K562 (cell line): ENCODE measurements around the gene ZNF593OS. TPM values are rescaled to one million over a fixed set of nuclear protein-coding genes. Genes with fewer than 3 reads are reported as not detected.
A peak's percentile ranks its signal among the peaks of the same experiment; 100 is the strongest.

Source experiments
- AFF4 ChIP-seq: sonication (generic); formaldehyde crosslinking; IDR thresholded peaks from 2 replicates; pipeline ENCODE4 v1.8.0; 2023; ENCODE audit warnings: mild to moderate bottlenecking, missing genetic modification reagents
- EP300 ChIP-seq: IDR thresholded peaks from 2 replicates; pipeline ENCODE4 v1.6.1; 2012; ENCODE audit warnings: low read length, improper control_type of control experiment
- GTF2A2 ChIP-seq: IDR thresholded peaks from 2 replicates; pipeline ENCODE4 v1.6.1; 2016; ENCODE audit warnings: mild to moderate bottlenecking, missing genetic modification characterization, missing compliant biosample characterization
- MITF ChIP-seq: IDR thresholded peaks from 2 replicates; pipeline ENCODE4 v1.6.1; 2014; ENCODE audit warnings: antibody characterized with exemption
- PHTF2 ChIP-seq: fragments of 250-450 bp; sonication (Bioruptor Pico); IDR thresholded peaks from 2 replicates; pipeline ENCODE4 v1.5.0; 2021; ENCODE audit warnings: mild to moderate bottlenecking
- RNF219 ChIP-seq: fragments of 250-450 bp; sonication (Bioruptor Pico); IDR thresholded peaks from 2 replicates; pipeline ENCODE4 v1.5.0; 2022; ENCODE audit warnings: mild to moderate bottlenecking
- SMAD3 ChIP-seq: fragments of 450-650 bp; formaldehyde crosslinking; conservative IDR thresholded peaks from 2 replicates; pipeline ENCODE4 v1.4.0; 2020; ENCODE audit warnings: mild to moderate bottlenecking
- TBL1XR1 ChIP-seq, 2 experiments: IDR thresholded peaks; 2 replicates each; pipeline ENCODE4 v1.6.1; 2012; ENCODE audit warnings: improper control_type of control experiment in 2 of 2, low read length in 2 of 2, mild to moderate bottlenecking in 1 of 2
- XRCC5 ChIP-seq: fragments of 200-400 bp; formaldehyde crosslinking; IDR thresholded peaks from 2 replicates; pipeline ENCODE4 v1.6.1; 2017; ENCODE audit warnings: low read depth, mild to moderate bottlenecking, low read length
- ZHX1 ChIP-seq: fragments of 150-350 bp; conservative IDR thresholded peaks from 2 replicates; pipeline ENCODE4 v1.6.1; 2014; ENCODE audit warnings: low read length
- ZNF239 ChIP-seq: fragments of 250-450 bp; sonication (Bioruptor Pico); IDR thresholded peaks from 2 replicates; pipeline ENCODE4 v1.4.0; 2020; ENCODE audit warnings: mild to moderate bottlenecking
- ZNF639 ChIP-seq, 2 experiments: fragments of 200-800 bp in 1 of 2; sonication (Bioruptor generic) in 1 of 2; sonication (generic) in 1 of 2; formaldehyde crosslinking in 1 of 2; IDR thresholded peaks in 1 of 2; conservative IDR thresholded peaks in 1 of 2; 2 replicates each; pipeline versions ENCODE4 v1.5.0 to v1.6.1; 2016 to 2020; ENCODE audit warnings: missing compliant biosample characterization in 1 of 2, missing genetic modification characterization in 1 of 2, missing genetic modification reagents in 1 of 2
- ZNF695 ChIP-seq: fragments of 450-650 bp; formaldehyde crosslinking; IDR thresholded peaks from 2 replicates; pipeline ENCODE4 v1.4.0; 2020; ENCODE audit warnings: mild to moderate bottlenecking, moderate library complexity
- polyA plus RNA-seq, 8 experiments: library from polyadenylated mRNA; depleted of rRNA in 4 of 8; stranded (reverse) in 5 of 8; unstranded in 3 of 8; fragments of >200 nt; fragmentation: Nextera tagmentation in 2 of 8; fragmentation: Illumina TruSeq in 1 of 8; extraction: Ambion mirVana in 2 of 8; extraction: Trizol in 1 of 8; gene quantifications; 2 replicates each; pipeline versions ENCODE4 v1.2.1 to v1.2.3, GENCODE V29; 2011 to 2014; ENCODE audit warnings: inconsistent platforms in 1 of 8, missing spikeins in 1 of 8
- total RNA-seq, 7 experiments: library from RNA; depleted of rRNA in 6 of 7; stranded (reverse); fragments of >200 nt in 6 of 7; fragmentation: Illumina TruSeq in 2 of 7; extraction: Trizol in 2 of 7; gene quantifications; 2 replicates each; pipeline versions ENCODE4 v1.2.1 to v1.2.3, GENCODE V29; 2011 to 2021; ENCODE audit warnings: low replicate concordance in 1 of 7

ZNF593OS gene
- total and polyA plus RNA-seq, 9 of the 15 experiments (the other 6 are each of a cell fraction or from before 2014, with no cell fraction given) = 0.24 to 0.27 TPM; not detected in 7

GRCh38 chr1:26124418-26125331 lies 47.0 kb downstream of the ZNF593OS start (continued):
- TF ChIP-seq ZNF639 (CRISPR knock-in tag; conservative IDR thresholded peaks at IDR 0.05 in 1 of 2, IDR thresholded peaks at IDR 0.05 in 1 of 2) (no peak; a peak in 1 of 4 replicates), EP300 (no peak), TBL1XR1 (IDR thresholded peaks at IDR 0.05; ENCODE audit: low read length in 2 of 2) (no peak), SMAD3 (CRISPR knock-in tag) (peak; percentile 88), ZHX1 (no peak), ZNF239 (CRISPR knock-in tag) (peak; percentile 47), GTF2A2 (tag) (peak; percentile 74), ZNF695 (no peak), XRCC5 (no peak), AFF4 (CRISPR knock-in tag) (no peak), RNF219 (no peak), PHTF2 (no peak), MITF (no peak)
